ENCODE measurements around the gene ANKRD29.

DNA sequence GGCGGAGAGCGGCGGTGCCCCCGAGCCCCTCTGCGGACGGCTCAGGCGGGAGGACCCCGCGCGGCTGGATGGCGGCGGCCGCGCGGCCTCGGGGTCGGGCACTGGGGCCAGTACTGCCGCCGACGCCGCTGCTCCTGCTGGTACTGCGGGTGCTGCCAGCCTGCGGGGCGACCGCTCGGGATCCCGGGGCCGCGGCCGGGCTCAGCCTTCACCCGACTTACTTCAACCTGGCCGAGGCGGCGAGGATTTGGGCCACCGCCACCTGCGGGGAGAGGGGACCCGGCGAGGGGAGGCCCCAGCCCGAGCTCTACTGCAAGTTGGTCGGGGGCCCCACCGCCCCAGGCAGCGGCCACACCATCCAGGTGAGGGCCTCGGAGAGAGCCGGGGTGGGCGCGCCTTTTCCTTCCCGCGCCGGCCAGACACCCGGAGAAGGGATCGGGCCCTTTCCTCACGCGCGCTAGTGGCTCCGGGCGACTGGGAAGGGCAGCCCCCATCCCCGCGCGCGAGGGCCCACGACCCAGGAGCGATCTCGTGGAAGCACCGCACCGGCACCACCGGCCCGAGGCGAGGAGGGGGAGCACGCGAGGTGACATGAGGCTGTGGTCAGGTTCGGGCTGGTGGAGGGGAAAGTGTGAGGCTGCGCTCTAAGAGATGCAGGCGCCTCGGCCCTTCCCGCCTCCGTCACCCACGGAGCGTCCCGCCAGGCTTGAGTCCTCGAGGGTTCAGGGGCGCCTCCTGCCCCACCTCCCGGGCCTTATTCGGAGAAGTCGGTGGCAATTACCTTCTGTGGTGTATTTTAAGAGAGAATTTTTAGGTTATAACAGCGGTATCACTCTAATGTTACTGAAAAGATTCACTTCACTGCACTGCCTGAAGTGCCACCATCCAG, 27.1 kb upstream of the ANKRD29 start:
- no peak for TF ChIP-seq CTCF (IDR thresholded peaks at IDR 0.05)
- no peak for TF ChIP-seq POLR2AphosphoS5 (IDR thresholded peaks at IDR 0.05)

All from prostate gland (tissue), 2 donors.